ENCODE measurements around the gene FBXO22. TPM values are rescaled to one million over a fixed set of nuclear protein-coding genes. Genes with fewer than 3 reads are reported as not detected.

The FBXO22 gene
- total and polyA plus RNA-seq, 2 donors (not counting 1 experiment from before 2014, with no cell fraction given), result 6.6 to 23.3 TPM

GRCh38 chr15:75920079-75920478, 16.4 kb downstream of the FBXO22 start:
- H3K36me3 ChIP-seq (replicated peaks in 1 of 2; ENCODE audit: control extremely low read depth in 1 of 2, control insufficient read depth in 1 of 2, extremely low read depth in 1 of 2, insufficient read depth in 2 of 2, low read length in 1 of 2), result peaks cover 2 to 23% of the 10 kb centered on the region in 2 experiments
- POLR2A ChIA-PET, result no interaction called here

More at GRCh38 chr15:75920079-75920478, 16.4 kb downstream of the FBXO22 start:
- Histone ChIP-seq H3K27me3 (replicated peaks in 1 of 4; ENCODE audit: control extremely low read depth in 1 of 4, control insufficient read depth in 3 of 4, insufficient read depth in 4 of 4, low read length in 3 of 4) (no peaks in the 10 kb centered on the region), H3K4me3 (ENCODE audit: control extremely low read depth in 1 of 5, extremely low read depth in 1 of 5, insufficient read depth in 1 of 5, low read depth in 2 of 5, low read length in 4 of 5) (no peak overlapping the region), H3K4me2 (replicated peaks; ENCODE audit: low read depth, low read length, poor library complexity, severe bottlenecking) (no peak overlapping the region), H3K27ac (ENCODE audit: low read length in 2 of 2) (no peak overlapping the region), H2AFZ (ENCODE audit: insufficient read depth, low read depth, low read length, poor library complexity, severe bottlenecking) (no peak overlapping the region), H3K4me1 (ENCODE audit: control insufficient read depth in 2 of 2, insufficient read depth in 2 of 2, low read length in 2 of 2) (peaks cover 0 to 4% of the 10 kb centered on the region in 2 donors), H4K20me1 (ENCODE audit: control insufficient read depth, insufficient read depth, low read length, poor library complexity, severe bottlenecking) (no peaks in the 10 kb centered on the region), H3K79me2 (ENCODE audit: control insufficient read depth, insufficient read depth, low read length) (no peaks in the 10 kb centered on the region), H3K9ac (ENCODE audit: low read length) (no peak overlapping the region), H3K9me3 (ENCODE audit: control extremely low read depth in 1 of 3, control insufficient read depth in 2 of 3, insufficient read depth in 1 of 3, low read length in 2 of 3) (no peaks in the 10 kb centered on the region)
- TF ChIP-seq, protein P1, sequence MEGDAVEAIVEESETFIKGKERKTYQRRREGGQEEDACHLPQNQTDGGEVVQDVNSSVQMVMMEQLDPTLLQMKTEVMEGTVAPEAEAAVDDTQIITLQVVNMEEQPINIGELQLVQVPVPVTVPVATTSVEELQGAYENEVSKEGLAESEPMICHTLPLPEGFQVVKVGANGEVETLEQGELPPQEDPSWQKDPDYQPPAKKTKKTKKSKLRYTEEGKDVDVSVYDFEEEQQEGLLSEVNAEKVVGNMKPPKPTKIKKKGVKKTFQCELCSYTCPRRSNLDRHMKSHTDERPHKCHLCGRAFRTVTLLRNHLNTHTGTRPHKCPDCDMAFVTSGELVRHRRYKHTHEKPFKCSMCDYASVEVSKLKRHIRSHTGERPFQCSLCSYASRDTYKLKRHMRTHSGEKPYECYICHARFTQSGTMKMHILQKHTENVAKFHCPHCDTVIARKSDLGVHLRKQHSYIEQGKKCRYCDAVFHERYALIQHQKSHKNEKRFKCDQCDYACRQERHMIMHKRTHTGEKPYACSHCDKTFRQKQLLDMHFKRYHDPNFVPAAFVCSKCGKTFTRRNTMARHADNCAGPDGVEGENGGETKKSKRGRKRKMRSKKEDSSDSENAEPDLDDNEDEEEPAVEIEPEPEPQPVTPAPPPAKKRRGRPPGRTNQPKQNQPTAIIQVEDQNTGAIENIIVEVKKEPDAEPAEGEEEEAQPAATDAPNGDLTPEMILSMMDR (IDR thresholded peaks at IDR 0.05), result no peak
- TF ChIP-seq EZH2 (IDR thresholded peaks at IDR 0.05; ENCODE audit: borderline replicate concordance, insufficient read depth, low read depth, low read length, poor library complexity, severe bottlenecking), result no peak
- Mint-ChIP-seq H3K27me3 (no peaks in the 10 kb centered on the region), H3K9me3 (ENCODE audit: insufficient read depth) (no peaks in the 10 kb centered on the region), H3K27ac (no peak overlapping the region), H3K4me1 (peaks cover 12% of the 10 kb centered on the region), H3K4me3 (no peak overlapping the region)
- intact Hi-C loops (cut with micrococcal nuclease), result loop anchor here (10.0 kb wide), 1 partner anchor 195 kb away; a partner anchor contains a TSS
- CTCF ChIA-PET, result interaction anchor here (1.8 kb wide), 1 partner anchor 219 kb away, joined by 3 read pairs; no protein-coding TSS in a partner anchor
- ATAC-seq (ENCODE audit: low read depth) (no peak), DNase-seq (no peak)
- 100% methylated on average over 1 of the region's 1 CpG for WGBS (ENCODE audit: insufficient coverage)
